ENCODE data around the gene LGALS13.

DNA sequence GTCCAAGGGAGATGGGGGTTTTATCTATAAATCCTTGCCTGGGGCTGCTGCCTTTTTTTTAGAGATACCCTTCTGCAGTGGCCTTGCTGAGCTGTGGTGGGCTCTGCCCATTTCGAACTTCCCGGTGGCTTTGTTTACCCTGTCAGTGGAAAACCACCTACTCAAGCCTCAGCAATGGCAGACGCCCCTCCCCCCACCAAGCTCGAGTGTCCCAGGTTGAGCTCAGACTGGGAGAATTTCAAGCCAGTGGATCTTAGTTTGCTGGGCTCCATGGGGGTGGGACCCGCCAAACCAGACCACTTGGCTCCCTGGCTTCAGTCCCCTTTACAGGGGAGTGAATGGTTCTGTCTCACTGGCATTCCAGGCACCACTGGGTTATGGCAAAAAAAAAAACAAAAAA is 21.6 kb downstream of the LGALS13 start:
- TF ChIP-seq CTCF (IDR thresholded peaks at IDR 0.05) (no peak), POLR2A (IDR thresholded peaks at IDR 0.05) (no peak)
